ENCODE data around the gene DIDO1. TPM values are rescaled to one million over a fixed set of nuclear protein-coding genes. Genes with fewer than 3 reads are reported as not detected.

DIDO1 gene
- total and polyA plus RNA-seq, 2 of the 4 experiments (the other 2 are of a cell fraction): 21.8 to 28.1 TPM

DNA sequence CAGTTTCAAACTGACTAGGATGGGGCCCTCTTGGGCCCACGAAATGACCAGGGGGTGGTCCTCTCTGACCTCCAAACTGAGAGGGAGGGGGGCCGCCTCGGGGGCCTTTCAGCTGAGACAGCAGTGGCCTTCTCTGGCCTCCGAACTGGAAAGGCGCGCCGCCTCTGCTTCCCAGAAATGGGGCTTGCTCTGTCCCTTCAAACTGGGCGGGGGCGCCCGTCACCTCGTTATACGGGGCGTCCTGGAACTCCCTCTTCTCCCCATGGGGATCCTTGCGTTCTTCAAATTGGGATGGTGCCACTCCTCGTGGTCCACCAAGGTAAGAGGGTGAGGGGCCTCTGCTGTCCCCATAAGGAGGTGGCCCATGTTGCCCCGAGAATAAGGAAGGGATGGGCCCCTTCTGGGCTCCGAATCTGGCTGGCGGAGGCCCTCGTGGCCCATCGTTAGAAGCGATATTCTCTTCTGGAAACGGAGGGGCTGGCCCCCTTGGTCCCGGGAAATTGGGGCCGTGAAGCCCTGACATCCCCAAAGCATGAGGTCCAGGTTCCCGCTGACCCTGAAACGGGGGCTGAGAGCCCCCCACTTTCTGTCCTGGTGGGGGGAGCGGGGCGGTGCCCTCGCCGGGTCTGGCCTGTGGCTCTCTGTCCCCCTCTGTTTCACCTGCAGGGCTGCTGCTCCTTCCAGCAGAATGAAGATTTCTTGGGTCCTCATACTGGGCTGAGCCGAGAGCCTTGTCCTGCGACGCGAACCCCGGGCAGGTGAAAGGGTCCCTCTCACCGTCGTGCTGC, 46.0 kb downstream of the DIDO1 start:
- no peaks in the 10 kb centered on the region for H4K20me1 ChIP-seq (ENCODE audit: insufficient read depth, low read length)
- no peak overlapping the region for H3K4me3 ChIP-seq (ENCODE audit: insufficient read depth, low read depth, low read length)
- peaks cover 14% of the 10 kb centered on the region for H3K36me3 ChIP-seq (ENCODE audit: control insufficient read depth, insufficient read depth, low read length)
- DNase-seq (no peak), ATAC-seq (ENCODE audit: low read depth) (no peak)
- no peaks in the 10 kb centered on the region for H3K9me3 ChIP-seq (ENCODE audit: control insufficient read depth, insufficient read depth, low read length)
- ChIA-PET CTCF (no interaction called here), POLR2A (ENCODE audit: unreplicated experiment) (no interaction called here)
- no peak overlapping the region for H4K8ac ChIP-seq (ENCODE audit: low read depth in 2 of 2, low read length in 2 of 2)
- intact Hi-C loops (cut with micrococcal nuclease) (no loop called here), in situ Hi-C loops (cut with MboI; ENCODE audit: low sequenced_read_pairs) (no loop called here), dilution Hi-C loops (cut with HindIII; ENCODE audit: low sequenced_read_pairs, unreplicated experiment) (no loop called here)
- no peak overlapping the region for H2BK20ac ChIP-seq (ENCODE audit: low read depth, low read length)
- H4K91ac ChIP-seq (ENCODE audit: insufficient read depth, low read depth, low read length): no peak overlapping the region
- H2BK5ac ChIP-seq (ENCODE audit: low read depth, low read length, poor library complexity, severe bottlenecking): no peak overlapping the region
- no peak overlapping the region for H3K4me2 ChIP-seq (ENCODE audit: low read depth, low read length)
- no peaks in the 10 kb centered on the region for H3K27me3 ChIP-seq (ENCODE audit: control insufficient read depth, insufficient read depth, low read length)
- no peaks in the 10 kb centered on the region for H3K79me1 ChIP-seq (ENCODE audit: low read depth in 1 of 2, low read length in 2 of 2)
- no peak overlapping the region for H2AFZ ChIP-seq (replicated peaks; ENCODE audit: low read length, poor library complexity)
- no peak overlapping the region for H3K56ac ChIP-seq (ENCODE audit: extremely low read depth, insufficient read depth, low read length)
- no peak overlapping the region for H3K9ac ChIP-seq (ENCODE audit: low read depth, low read length)
- no peak overlapping the region for H2BK15ac ChIP-seq (ENCODE audit: low read depth, low read length)
- no TSS peak for BruUV-seq (replicated peaks)
- H2AK9ac ChIP-seq (replicated peaks; ENCODE audit: low read depth, low read length, poor library complexity): no peak overlapping the region
- H3K18ac ChIP-seq (ENCODE audit: low read depth, low read length): no peak overlapping the region
- no peak overlapping the region for H3K14ac ChIP-seq (replicated peaks; ENCODE audit: low read depth, low read length)
- H3K23ac ChIP-seq (ENCODE audit: low read depth, low read length): no peak overlapping the region
- H3K27ac ChIP-seq (ENCODE audit: insufficient read depth, low read length): no peak overlapping the region
- no peak overlapping the region for H3K4ac ChIP-seq (ENCODE audit: low read depth, low read length)
- no peak overlapping the region for H2AK5ac ChIP-seq (ENCODE audit: low read depth, low read length)
- no peak overlapping the region for H4K5ac ChIP-seq (ENCODE audit: low read depth, low read length)
- H2BK120ac ChIP-seq (ENCODE audit: low read depth, low read length): no peak overlapping the region
- TF ChIP-seq CHD1 (IDR thresholded peaks at IDR 0.05; ENCODE audit: low read depth, low read length) (no peak), MAFK (IDR thresholded peaks at IDR 0.05; ENCODE audit: low read depth, low read length) (no peak), ELK1 (IDR thresholded peaks at IDR 0.05; ENCODE audit: borderline replicate concordance, low read depth, low read length) (no peak), USF2 (IDR thresholded peaks at IDR 0.05; ENCODE audit: low read depth, low read length) (no peak), CEBPB (IDR thresholded peaks at IDR 0.05; ENCODE audit: low read depth, low read length) (no peak), RCOR1 (IDR thresholded peaks at IDR 0.05; ENCODE audit: insufficient replicate concordance, low read length) (no peak), FOS (IDR thresholded peaks at IDR 0.05; ENCODE audit: low read depth, low read length) (no peak), NFE2L2 (IDR thresholded peaks at IDR 0.05; ENCODE audit: low read depth, low read length) (no peak), SMC3 (IDR thresholded peaks at IDR 0.05; ENCODE audit: low read depth, low read length) (no peak), MXI1 (IDR thresholded peaks at IDR 0.05; ENCODE audit: borderline replicate concordance, low read depth, low read length) (no peak)
- no peaks in the 10 kb centered on the region; the same call in 1 of the 2 replicates for H3K9me1 ChIP-seq (ENCODE audit: insufficient read depth, low read length)
- WGBS, 2 experiments (ENCODE audit: extremely low coverage in 2 of 2, insufficient read length in 1 of 2): 92% methylated on average over 9 of the region's 37 CpGs; no CpG with 5 or more reads in 1 of the 2 experiments
- H3K4me1 ChIP-seq (ENCODE audit: control insufficient read depth, insufficient read depth, low read length): peaks cover 7% of the 10 kb centered on the region; the same call in 1 of the 2 replicates

Data from IMR-90 (cell line).